ENCODE measurements around the gene ADSS1.

ADSS1 gene

DNA sequence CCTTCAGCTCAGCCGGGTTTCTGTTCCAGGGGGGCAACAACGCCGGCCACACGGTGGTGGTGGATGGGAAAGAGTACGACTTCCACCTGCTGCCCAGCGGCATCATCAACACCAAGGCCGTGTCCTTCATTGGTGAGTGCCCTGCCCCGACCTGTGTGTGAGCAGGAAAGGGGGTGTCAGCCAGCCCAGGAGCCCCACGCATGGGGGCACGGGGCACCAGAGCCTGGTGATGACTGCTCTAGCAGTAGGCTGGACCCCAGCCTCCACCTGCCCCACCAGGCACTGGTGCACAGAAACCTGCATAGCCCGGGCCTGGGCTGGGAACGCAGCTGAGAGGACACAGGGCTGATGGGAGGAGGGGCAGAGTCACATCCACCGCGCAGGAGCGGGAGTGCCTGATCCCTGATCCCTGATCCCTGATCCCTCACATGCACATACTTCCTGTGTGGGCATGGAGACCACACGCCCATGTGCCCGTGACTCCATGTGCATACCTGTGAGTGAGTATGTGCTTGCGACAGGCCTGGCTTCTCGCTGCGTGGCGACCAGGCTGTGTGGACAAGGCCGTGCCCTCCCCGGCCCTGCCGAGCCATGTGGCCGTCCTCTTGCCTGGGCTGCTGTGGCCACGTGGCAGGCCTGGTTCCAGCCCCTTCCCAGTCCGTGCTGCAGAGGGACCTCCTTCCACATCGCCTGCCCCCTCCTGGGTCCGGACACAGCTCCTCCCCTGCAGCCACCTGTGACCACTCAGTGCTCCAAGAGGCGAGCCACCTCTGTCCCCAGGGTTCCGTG, 11.2 kb downstream of the ADSS1 start:
- H3K27me3 ChIP-seq (ENCODE audit: insufficient read depth, low read length, poor library complexity): no peaks in the 10 kb centered on the region
- no peak overlapping the region for H3K9ac ChIP-seq (ENCODE audit: low read length)
- H2BK120ac ChIP-seq (ENCODE audit: low read depth, low read length): no peak overlapping the region
- no peak overlapping the region for H4K5ac ChIP-seq (ENCODE audit: low read length)
- H3K4me3 ChIP-seq (ENCODE audit: low read length): no peak overlapping the region
- no peak overlapping the region for H3K4me2 ChIP-seq (ENCODE audit: low read length)
- H3K18ac ChIP-seq (ENCODE audit: low read length): no peak overlapping the region
- no peak overlapping the region for H3K56ac ChIP-seq (ENCODE audit: low read length)
- no peaks in the 10 kb centered on the region for H3K79me1 ChIP-seq (ENCODE audit: low read length)
- H3K36me3 ChIP-seq (ENCODE audit: control insufficient read depth, insufficient read depth, low read length): no peaks in the 10 kb centered on the region
- H3K79me2 ChIP-seq (ENCODE audit: control insufficient read depth, insufficient read depth, low read length): no peaks in the 10 kb centered on the region
- no peak overlapping the region for H3K27ac ChIP-seq (ENCODE audit: low read depth, low read length)
- H3K4me1 ChIP-seq (ENCODE audit: control insufficient read depth, low read depth, low read length): no peaks in the 10 kb centered on the region
- H3K4ac ChIP-seq (ENCODE audit: low read depth, low read length): no peak overlapping the region
- no peak overlapping the region for H3K23ac ChIP-seq (ENCODE audit: low read length)
- H2AK5ac ChIP-seq (ENCODE audit: low read length): no peak overlapping the region
- H2BK5ac ChIP-seq (ENCODE audit: low read length): no peak overlapping the region
- WGBS (ENCODE audit: extremely low coverage, insufficient coverage, low lambda C conversion rate): no CpG with 5 or more reads among the region's 31 CpGs
- DNase-seq: no peak
- H2BK15ac ChIP-seq (replicated peaks; ENCODE audit: low read depth): no peak overlapping the region
- no peak overlapping the region for H4K8ac ChIP-seq (ENCODE audit: low read depth, low read length)

DNA sequence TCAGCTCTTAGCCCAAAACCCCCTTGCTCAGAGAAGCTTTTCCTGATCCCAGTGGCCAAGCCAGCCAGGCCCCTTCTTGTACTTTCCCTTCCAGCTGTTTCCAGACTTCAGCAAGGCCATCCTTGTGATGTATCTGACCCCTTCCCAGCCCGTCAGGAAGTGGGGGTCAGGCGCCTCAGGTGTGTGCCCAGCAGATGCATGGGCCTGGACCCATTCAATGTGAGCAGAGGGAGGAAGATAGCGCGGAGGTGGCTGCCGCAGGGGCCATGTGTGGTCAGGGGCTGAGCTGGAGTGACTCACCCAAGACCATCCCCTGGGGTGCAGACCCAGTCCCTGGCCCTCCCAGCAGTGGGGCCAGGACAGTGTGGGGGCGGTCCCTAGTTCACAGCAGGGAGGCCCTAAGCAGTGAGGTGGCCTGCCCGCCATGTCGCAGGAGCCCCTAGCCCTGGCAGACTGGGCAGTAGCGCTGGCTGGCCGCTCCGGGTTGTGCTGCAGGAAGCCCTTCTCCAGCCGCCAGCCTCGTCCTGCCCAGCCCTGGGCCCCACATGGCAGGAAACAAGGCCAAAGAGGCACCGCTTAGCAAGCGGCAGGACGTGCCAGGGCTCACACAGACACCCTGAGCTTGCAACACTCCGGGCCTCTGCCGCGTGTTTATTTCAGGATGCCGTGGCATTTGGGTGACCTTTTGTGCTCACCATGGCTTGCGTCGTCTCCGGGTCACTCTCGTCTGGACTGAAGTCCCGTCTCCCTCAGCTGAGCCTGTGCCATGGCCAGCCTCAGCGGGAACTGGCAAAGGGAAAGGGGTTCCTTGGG, 12.0 kb downstream of the ADSS1 start:
- Histone ChIP-seq H3K4me3 (ENCODE audit: low read length) (no peak overlapping the region), H2BK5ac (ENCODE audit: low read length) (no peak overlapping the region), H3K4me1 (ENCODE audit: control insufficient read depth, low read depth, low read length) (no peaks in the 10 kb centered on the region), H2BK15ac (replicated peaks; ENCODE audit: low read depth) (no peak overlapping the region), H4K8ac (ENCODE audit: low read depth, low read length) (no peak overlapping the region), H3K9ac (ENCODE audit: low read length) (no peak overlapping the region), H4K5ac (ENCODE audit: low read length) (no peak overlapping the region), H3K4me2 (ENCODE audit: low read length) (no peak overlapping the region), H2BK120ac (ENCODE audit: low read depth, low read length) (no peak overlapping the region), H3K27me3 (ENCODE audit: insufficient read depth, low read length, poor library complexity) (no peaks in the 10 kb centered on the region), H3K79me2 (ENCODE audit: control insufficient read depth, insufficient read depth, low read length) (no peaks in the 10 kb centered on the region), H2AK5ac (ENCODE audit: low read length) (no peak overlapping the region), H3K4ac (ENCODE audit: low read depth, low read length) (no peak overlapping the region), H3K56ac (ENCODE audit: low read length) (no peak overlapping the region), H3K18ac (ENCODE audit: low read length) (no peak overlapping the region), H3K79me1 (ENCODE audit: low read length) (no peaks in the 10 kb centered on the region), H3K23ac (ENCODE audit: low read length) (no peak overlapping the region), H3K27ac (ENCODE audit: low read depth, low read length) (no peak overlapping the region), H3K36me3 (ENCODE audit: control insufficient read depth, insufficient read depth, low read length) (no peaks in the 10 kb centered on the region)
- no peak for DNase-seq
- WGBS (ENCODE audit: extremely low coverage, insufficient coverage, low lambda C conversion rate): no CpG with 5 or more reads among the region's 26 CpGs

- no peaks in the 10 kb centered on the region for H3K79me1 ChIP-seq (ENCODE audit: low read length)
- no peaks in the 10 kb centered on the region for H3K36me3 ChIP-seq (ENCODE audit: control insufficient read depth, insufficient read depth, low read length)
- H3K27me3 ChIP-seq (ENCODE audit: insufficient read depth, low read length, poor library complexity): no peaks in the 10 kb centered on the region
- no peak overlapping the region for H3K4ac ChIP-seq (ENCODE audit: low read depth, low read length)
- H2BK5ac ChIP-seq (ENCODE audit: low read length): no peak overlapping the region
- H2BK15ac ChIP-seq (replicated peaks; ENCODE audit: low read depth): no peak overlapping the region
- no peak overlapping the region for H4K5ac ChIP-seq (ENCODE audit: low read length)
- no CpG with 5 or more reads among the region's 18 CpGs for WGBS (ENCODE audit: extremely low coverage, insufficient coverage, low lambda C conversion rate)
- H3K4me1 ChIP-seq (ENCODE audit: control insufficient read depth, low read depth, low read length): no peaks in the 10 kb centered on the region
- H2AK5ac ChIP-seq (ENCODE audit: low read length): no peak overlapping the region
- no peak overlapping the region for H3K4me3 ChIP-seq (ENCODE audit: low read length)
- H2BK120ac ChIP-seq (ENCODE audit: low read depth, low read length): no peak overlapping the region
- H3K79me2 ChIP-seq (ENCODE audit: control insufficient read depth, insufficient read depth, low read length): no peaks in the 10 kb centered on the region
- no peak overlapping the region for H3K23ac ChIP-seq (ENCODE audit: low read length)
- no peak overlapping the region for H3K27ac ChIP-seq (ENCODE audit: low read depth, low read length)
- no peak overlapping the region for H4K8ac ChIP-seq (ENCODE audit: low read depth, low read length)
- no peak overlapping the region for H3K18ac ChIP-seq (ENCODE audit: low read length)
- no peak for DNase-seq
- no peak overlapping the region for H3K56ac ChIP-seq (ENCODE audit: low read length)
- H3K4me2 ChIP-seq (ENCODE audit: low read length): no peak overlapping the region
- H3K9ac ChIP-seq (ENCODE audit: low read length): no peak overlapping the region
Measured at GRCh38 chr14:104738375-104739019, 14.5 kb downstream of the ADSS1 start.

DNA sequence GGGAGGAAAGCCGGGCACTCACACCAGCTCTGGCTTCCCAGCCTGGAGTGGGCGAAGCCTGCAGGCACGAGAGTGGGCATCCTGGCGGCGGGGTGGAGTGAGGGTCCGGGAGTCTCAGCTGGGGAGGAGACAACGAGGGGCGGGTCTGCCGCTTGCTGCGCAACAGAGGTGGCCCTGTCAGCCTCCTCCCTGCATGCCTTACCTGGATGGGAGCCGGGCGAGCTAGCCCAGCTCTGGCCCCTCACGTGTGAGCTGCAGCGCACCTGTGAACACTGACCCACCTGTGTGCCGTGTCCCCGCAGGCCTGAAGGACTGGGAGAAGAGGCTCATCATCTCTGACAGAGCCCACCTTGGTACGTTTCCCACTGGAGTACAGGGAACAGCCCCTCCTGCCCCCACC, 15.0 kb downstream of the ADSS1 start:
- H3K23ac ChIP-seq (ENCODE audit: low read length): no peak overlapping the region
- no peak overlapping the region for H2BK120ac ChIP-seq (ENCODE audit: low read depth, low read length)
- H2BK5ac ChIP-seq (ENCODE audit: low read length): no peak overlapping the region
- H3K4me1 ChIP-seq (ENCODE audit: control insufficient read depth, low read depth, low read length): no peaks in the 10 kb centered on the region
- H3K9ac ChIP-seq (ENCODE audit: low read length): no peak overlapping the region
- H2BK15ac ChIP-seq (replicated peaks; ENCODE audit: low read depth): no peak overlapping the region
- no peak overlapping the region for H3K4me2 ChIP-seq (ENCODE audit: low read length)
- no peak overlapping the region for H4K5ac ChIP-seq (ENCODE audit: low read length)
- WGBS (ENCODE audit: extremely low coverage, insufficient coverage, low lambda C conversion rate): no CpG with 5 or more reads among the region's 17 CpGs
- H3K79me2 ChIP-seq (ENCODE audit: control insufficient read depth, insufficient read depth, low read length): no peaks in the 10 kb centered on the region
- no peaks in the 10 kb centered on the region for H3K27me3 ChIP-seq (ENCODE audit: insufficient read depth, low read length, poor library complexity)
- no peak overlapping the region for H3K56ac ChIP-seq (ENCODE audit: low read length)
- H3K79me1 ChIP-seq (ENCODE audit: low read length): no peaks in the 10 kb centered on the region
- H3K4me3 ChIP-seq (ENCODE audit: low read length): no peak overlapping the region
- H3K18ac ChIP-seq (ENCODE audit: low read length): no peak overlapping the region
- no peaks in the 10 kb centered on the region for H3K36me3 ChIP-seq (ENCODE audit: control insufficient read depth, insufficient read depth, low read length)
- no peak overlapping the region for H3K27ac ChIP-seq (ENCODE audit: low read depth, low read length)
- no peak for DNase-seq
- no peak overlapping the region for H4K8ac ChIP-seq (ENCODE audit: low read depth, low read length)
- no peak overlapping the region for H3K4ac ChIP-seq (ENCODE audit: low read depth, low read length)
- no peak overlapping the region for H2AK5ac ChIP-seq (ENCODE audit: low read length)

DNA sequence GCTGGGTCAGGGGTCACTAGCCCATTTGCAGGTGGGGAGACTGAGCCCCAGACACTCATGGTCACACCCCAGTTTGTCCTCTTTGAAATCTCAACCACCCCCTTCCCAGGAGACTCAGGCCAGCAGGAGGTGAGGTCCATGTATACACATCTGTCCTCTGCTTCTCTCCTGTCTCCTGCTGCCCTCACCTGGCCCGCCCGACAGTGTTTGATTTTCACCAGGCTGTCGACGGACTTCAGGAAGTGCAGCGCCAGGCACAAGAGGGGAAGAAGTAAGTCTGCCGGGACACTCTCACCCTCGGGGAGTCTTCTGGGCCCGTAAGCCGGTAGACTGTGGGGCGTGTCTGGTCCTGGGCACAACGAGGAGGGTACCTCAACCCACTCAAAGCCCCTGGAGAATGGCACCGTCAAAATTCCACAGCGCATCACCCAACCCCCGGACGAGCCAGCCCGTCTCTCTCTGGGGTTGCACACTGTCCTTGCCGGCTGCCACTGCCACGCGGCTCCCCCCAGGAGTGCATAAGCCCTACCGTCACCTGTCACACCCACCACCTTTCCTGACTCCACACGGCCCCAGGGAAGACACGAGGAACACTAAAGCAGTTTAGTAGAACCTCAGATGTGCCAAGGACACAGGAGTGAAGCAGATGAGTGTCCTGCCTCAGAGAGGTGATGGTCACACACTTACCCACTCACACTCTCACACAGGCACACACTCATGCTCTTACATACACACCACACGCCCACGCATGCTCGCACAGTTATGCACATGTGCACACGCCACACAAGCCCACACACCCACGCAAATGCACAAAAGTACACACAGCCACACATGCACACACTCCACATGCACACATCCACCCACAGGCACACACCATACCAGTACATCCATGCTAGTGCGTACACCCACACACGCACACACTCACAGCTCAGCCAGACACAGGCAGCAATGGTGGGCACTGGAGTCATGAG, 15.8 kb downstream of the ADSS1 start:
- Histone ChIP-seq H3K36me3 (ENCODE audit: control insufficient read depth, insufficient read depth, low read length) (no peaks in the 10 kb centered on the region), H3K4me1 (ENCODE audit: control insufficient read depth, low read depth, low read length) (no peaks in the 10 kb centered on the region), H2BK15ac (replicated peaks; ENCODE audit: low read depth) (no peak overlapping the region), H3K27ac (ENCODE audit: low read depth, low read length) (no peak overlapping the region), H2BK5ac (ENCODE audit: low read length) (no peak overlapping the region), H3K4ac (ENCODE audit: low read depth, low read length) (no peak overlapping the region), H3K4me2 (ENCODE audit: low read length) (no peak overlapping the region), H4K8ac (ENCODE audit: low read depth, low read length) (no peak overlapping the region), H3K18ac (ENCODE audit: low read length) (no peak overlapping the region), H2AK5ac (ENCODE audit: low read length) (no peak overlapping the region), H3K4me3 (ENCODE audit: low read length) (no peak overlapping the region), H3K23ac (ENCODE audit: low read length) (no peak overlapping the region), H2BK120ac (ENCODE audit: low read depth, low read length) (no peak overlapping the region), H3K56ac (ENCODE audit: low read length) (no peak overlapping the region), H3K79me1 (ENCODE audit: low read length) (no peaks in the 10 kb centered on the region), H4K5ac (ENCODE audit: low read length) (no peak overlapping the region), H3K79me2 (ENCODE audit: control insufficient read depth, insufficient read depth, low read length) (no peaks in the 10 kb centered on the region), H3K9ac (ENCODE audit: low read length) (no peak overlapping the region), H3K27me3 (ENCODE audit: insufficient read depth, low read length, poor library complexity) (no peaks in the 10 kb centered on the region)
- WGBS (ENCODE audit: extremely low coverage, insufficient coverage, low lambda C conversion rate): no CpG with 5 or more reads among the region's 29 CpGs
- DNase-seq: no peak
